HepG2 (cell line): ENCODE measurements around the gene GATA5. TPM values are rescaled to one million over a fixed set of nuclear protein-coding genes. Genes with fewer than 3 reads are reported as not detected.

Experiments used
- ARNT2 ChIP-seq: sonication (generic); formaldehyde crosslinking; IDR thresholded peaks from 2 replicates; pipeline ENCODE4 v1.8.0; 2022; ENCODE audit warnings: mild to moderate bottlenecking, low read depth, missing genetic modification reagents, moderate library complexity
- DZIP1 ChIP-seq: sonication (generic); formaldehyde crosslinking; IDR thresholded peaks from 2 replicates; pipeline ENCODE4 v1.5.0; 2020; ENCODE audit warnings: mild to moderate bottlenecking, missing genetic modification reagents
- MTA1 ChIP-seq: sonication (generic); formaldehyde crosslinking; IDR thresholded peaks from 2 replicates; pipeline ENCODE4 v1.4.0; 2020; ENCODE audit warnings: missing genetic modification reagents, mild to moderate bottlenecking, borderline replicate concordance
- RBM39 ChIP-seq: fragments of 200-400 bp; formaldehyde crosslinking; IDR thresholded peaks from one replicate; pipeline ENCODE4 v1.6.1; 2018; ENCODE audit warnings: antibody characterized with exemption, mild to moderate bottlenecking, low read depth, low read length; ENCODE audit not compliant: poor library complexity, severe bottlenecking
- XRCC5 ChIP-seq: fragments of 200-400 bp; formaldehyde crosslinking; optimal IDR thresholded peaks from 2 replicates; pipeline ENCODE3; 2017; ENCODE audit warnings: mild to moderate bottlenecking, low read length
- ZBTB7B ChIP-seq: sonication (generic); formaldehyde crosslinking; IDR thresholded peaks from 2 replicates; pipeline ENCODE4 v1.4.0; 2020; ENCODE audit warnings: missing genetic modification reagents
- ZNF256 ChIP-seq: sonication (generic); formaldehyde crosslinking; conservative IDR thresholded peaks from 2 replicates; pipeline ENCODE4 v1.4.0; 2020; ENCODE audit warnings: missing genetic modification reagents
- ZNF282 ChIP-seq: fragments of 450-650 bp; IDR thresholded peaks from 2 replicates; pipeline ENCODE4 v1.6.1; 2018; ENCODE audit not compliant: partially characterized antibody
- ZNF788 ChIP-seq: sonication (generic); formaldehyde crosslinking; IDR thresholded peaks from 2 replicates; pipeline ENCODE4 v1.5.0; 2020; ENCODE audit warnings: mild to moderate bottlenecking, missing genetic modification reagents, borderline replicate concordance
- polyA plus RNA-seq, 8 experiments: library from polyadenylated mRNA; depleted of rRNA in 3 of 8; stranded (reverse) in 7 of 8; unstranded in 1 of 8; fragments of >200 nt; fragmentation: Illumina TruSeq in 4 of 8; extraction: Trizol in 4 of 8; gene quantifications; 2 replicates each; pipeline versions ENCODE4 v1.2.1 to v1.2.3, GENCODE V29; 2011 to 2016; ENCODE audit warnings: low read depth in 4 of 8, missing spikeins in 1 of 8, mixed read lengths in 1 of 8; ENCODE audit not compliant: insufficient read depth in 1 of 8
- total RNA-seq, 5 experiments: library from RNA; depleted of rRNA; stranded (reverse); fragments of >200 nt; fragmentation: Illumina TruSeq; extraction: Trizol; gene quantifications; 2 replicates each; pipeline ENCODE4 v1.2.3, GENCODE V29; 2016; ENCODE audit warnings: low read depth in 1 of 5
- TF ChIP-seq, protein P1 (sequence below), 2 experiments: IDR thresholded peaks; 2 replicates each; pipeline ENCODE4 v1.6.1; 2011 to 2012; ENCODE audit warnings: low read length in 2 of 2, borderline replicate concordance in 1 of 2, low read depth in 1 of 2, mild to moderate bottlenecking in 1 of 2, moderate library complexity in 1 of 2
- TF ChIP-seq, protein P2 (sequence below): sonication (generic); formaldehyde crosslinking; IDR thresholded peaks from 2 replicates; pipeline ENCODE4 v1.9.0; 2021; ENCODE audit warnings: missing genetic modification reagents, borderline replicate concordance
- TF ChIP-seq, protein P3 (sequence below): sonication (generic); formaldehyde crosslinking; IDR thresholded peaks from 2 replicates; pipeline ENCODE4 v1.5.1; 2020; ENCODE audit warnings: missing genetic modification reagents, mild to moderate bottlenecking, borderline replicate concordance

GATA5 gene
- total and polyA plus RNA-seq, 2 of the 13 experiments (the other 11 are each of a cell fraction or from before 2014, with no cell fraction given): 0.12 to 0.20 TPM

GRCh38 chr20:62472138-62472940 is 3.5 kb downstream of the GATA5 start (continued):
- TF ChIP-seq ZNF282 (no peak), ZNF788 (CRISPR knock-in tag) (peak; percentile 27; the same call in 1 of the 2 replicates), XRCC5 (peak; percentile 44), ARNT2 (CRISPR knock-in tag) (0 out of 2 replicates have a peak, but pooled peaks have one; percentile 47), ZBTB7B (CRISPR knock-in tag) (peak; percentile 16; the same call in 1 of the 2 replicates), RBM39 (no peak), ZNF256 (CRISPR knock-in tag) (no peak), DZIP1 (0 out of 2 replicates have a peak, but pooled peaks have one; percentile 3), MTA1 (CRISPR knock-in tag) (peak; percentile 85; the same call in 1 of the 2 replicates)
- TF ChIP-seq, protein P1, sequence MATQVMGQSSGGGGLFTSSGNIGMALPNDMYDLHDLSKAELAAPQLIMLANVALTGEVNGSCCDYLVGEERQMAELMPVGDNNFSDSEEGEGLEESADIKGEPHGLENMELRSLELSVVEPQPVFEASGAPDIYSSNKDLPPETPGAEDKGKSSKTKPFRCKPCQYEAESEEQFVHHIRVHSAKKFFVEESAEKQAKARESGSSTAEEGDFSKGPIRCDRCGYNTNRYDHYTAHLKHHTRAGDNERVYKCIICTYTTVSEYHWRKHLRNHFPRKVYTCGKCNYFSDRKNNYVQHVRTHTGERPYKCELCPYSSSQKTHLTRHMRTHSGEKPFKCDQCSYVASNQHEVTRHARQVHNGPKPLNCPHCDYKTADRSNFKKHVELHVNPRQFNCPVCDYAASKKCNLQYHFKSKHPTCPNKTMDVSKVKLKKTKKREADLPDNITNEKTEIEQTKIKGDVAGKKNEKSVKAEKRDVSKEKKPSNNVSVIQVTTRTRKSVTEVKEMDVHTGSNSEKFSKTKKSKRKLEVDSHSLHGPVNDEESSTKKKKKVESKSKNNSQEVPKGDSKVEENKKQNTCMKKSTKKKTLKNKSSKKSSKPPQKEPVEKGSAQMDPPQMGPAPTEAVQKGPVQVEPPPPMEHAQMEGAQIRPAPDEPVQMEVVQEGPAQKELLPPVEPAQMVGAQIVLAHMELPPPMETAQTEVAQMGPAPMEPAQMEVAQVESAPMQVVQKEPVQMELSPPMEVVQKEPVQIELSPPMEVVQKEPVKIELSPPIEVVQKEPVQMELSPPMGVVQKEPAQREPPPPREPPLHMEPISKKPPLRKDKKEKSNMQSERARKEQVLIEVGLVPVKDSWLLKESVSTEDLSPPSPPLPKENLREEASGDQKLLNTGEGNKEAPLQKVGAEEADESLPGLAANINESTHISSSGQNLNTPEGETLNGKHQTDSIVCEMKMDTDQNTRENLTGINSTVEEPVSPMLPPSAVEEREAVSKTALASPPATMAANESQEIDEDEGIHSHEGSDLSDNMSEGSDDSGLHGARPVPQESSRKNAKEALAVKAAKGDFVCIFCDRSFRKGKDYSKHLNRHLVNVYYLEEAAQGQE (IDR thresholded peaks at IDR 0.05; ENCODE audit: borderline replicate concordance in 1 of 2, low read depth in 1 of 2, low read length in 2 of 2): no peak
- TF ChIP-seq, protein P2, sequence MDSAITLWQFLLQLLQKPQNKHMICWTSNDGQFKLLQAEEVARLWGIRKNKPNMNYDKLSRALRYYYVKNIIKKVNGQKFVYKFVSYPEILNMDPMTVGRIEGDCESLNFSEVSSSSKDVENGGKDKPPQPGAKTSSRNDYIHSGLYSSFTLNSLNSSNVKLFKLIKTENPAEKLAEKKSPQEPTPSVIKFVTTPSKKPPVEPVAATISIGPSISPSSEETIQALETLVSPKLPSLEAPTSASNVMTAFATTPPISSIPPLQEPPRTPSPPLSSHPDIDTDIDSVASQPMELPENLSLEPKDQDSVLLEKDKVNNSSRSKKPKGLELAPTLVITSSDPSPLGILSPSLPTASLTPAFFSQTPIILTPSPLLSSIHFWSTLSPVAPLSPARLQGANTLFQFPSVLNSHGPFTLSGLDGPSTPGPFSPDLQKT (CRISPR knock-in tag): no peak
- TF ChIP-seq, protein P3, sequence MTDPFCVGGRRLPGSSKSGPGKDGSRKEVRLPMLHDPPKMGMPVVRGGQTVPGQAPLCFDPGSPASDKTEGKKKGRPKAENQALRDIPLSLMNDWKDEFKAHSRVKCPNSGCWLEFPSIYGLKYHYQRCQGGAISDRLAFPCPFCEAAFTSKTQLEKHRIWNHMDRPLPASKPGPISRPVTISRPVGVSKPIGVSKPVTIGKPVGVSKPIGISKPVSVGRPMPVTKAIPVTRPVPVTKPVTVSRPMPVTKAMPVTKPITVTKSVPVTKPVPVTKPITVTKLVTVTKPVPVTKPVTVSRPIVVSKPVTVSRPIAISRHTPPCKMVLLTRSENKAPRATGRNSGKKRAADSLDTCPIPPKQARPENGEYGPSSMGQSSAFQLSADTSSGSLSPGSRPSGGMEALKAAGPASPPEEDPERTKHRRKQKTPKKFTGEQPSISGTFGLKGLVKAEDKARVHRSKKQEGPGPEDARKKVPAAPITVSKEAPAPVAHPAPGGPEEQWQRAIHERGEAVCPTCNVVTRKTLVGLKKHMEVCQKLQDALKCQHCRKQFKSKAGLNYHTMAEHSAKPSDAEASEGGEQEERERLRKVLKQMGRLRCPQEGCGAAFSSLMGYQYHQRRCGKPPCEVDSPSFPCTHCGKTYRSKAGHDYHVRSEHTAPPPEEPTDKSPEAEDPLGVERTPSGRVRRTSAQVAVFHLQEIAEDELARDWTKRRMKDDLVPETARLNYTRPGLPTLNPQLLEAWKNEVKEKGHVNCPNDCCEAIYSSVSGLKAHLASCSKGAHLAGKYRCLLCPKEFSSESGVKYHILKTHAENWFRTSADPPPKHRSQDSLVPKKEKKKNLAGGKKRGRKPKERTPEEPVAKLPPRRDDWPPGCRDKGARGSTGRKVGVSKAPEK: peak; percentile 11; the same call in 1 of the 2 replicates
